Type B pancreatic cell (in vitro differentiated cells): ENCODE data around the gene SETD4. TPM values are rescaled to one million over a fixed set of nuclear protein-coding genes. Genes with fewer than 3 reads are reported as not detected.

ENCODE experiments used
- DNase-seq: peaks from one replicate; pipeline ENCODE4 v3.0.0; 2021; ENCODE audit warnings: mixed read lengths; ENCODE audit not compliant: unreplicated experiment; ENCODE audit errors: extremely low spot score
- H3K27ac Mint-ChIP-seq: 2 replicates; pipeline ENCODE4 v1.8.0; 2021; ENCODE audit warnings: mild to moderate bottlenecking, mixed read lengths
- H3K27me3 Mint-ChIP-seq: 2 replicates; pipeline ENCODE4 v1.8.0; 2021; ENCODE audit warnings: mixed read lengths
- H3K36me3 Mint-ChIP-seq: 2 replicates; pipeline ENCODE4 v1.8.0; 2021; ENCODE audit warnings: mixed read lengths
- H3K4me1 Mint-ChIP-seq: one replicate; pipeline ENCODE4 v1.8.0; 2021; ENCODE audit warnings: mixed read lengths; ENCODE audit not compliant: unreplicated experiment
- H3K4me3 Mint-ChIP-seq: 2 replicates; pipeline ENCODE4 v1.8.0; 2021; ENCODE audit warnings: mild to moderate bottlenecking, mixed read lengths
- H3K9me3 Mint-ChIP-seq: 2 replicates; pipeline ENCODE4 v1.8.0; 2021; ENCODE audit warnings: mixed read lengths
- CTCF ChIP-seq: fragments of 200-600 bp; sonication (generic); conservative IDR thresholded peaks from 2 replicates; pipeline ENCODE4 v1.5.0; 2021; ENCODE audit warnings: antibody characterized with exemption, mild to moderate bottlenecking
- total RNA-seq: library from RNA; stranded (reverse); gene quantifications from 2 replicates; pipeline ENCODE4 v1.2.1, GENCODE V29; 2021; ENCODE audit warnings: low replicate concordance

SETD4 gene
- total RNA-seq, 1 donor from 2014 or later, result 26.4 TPM

DNA sequence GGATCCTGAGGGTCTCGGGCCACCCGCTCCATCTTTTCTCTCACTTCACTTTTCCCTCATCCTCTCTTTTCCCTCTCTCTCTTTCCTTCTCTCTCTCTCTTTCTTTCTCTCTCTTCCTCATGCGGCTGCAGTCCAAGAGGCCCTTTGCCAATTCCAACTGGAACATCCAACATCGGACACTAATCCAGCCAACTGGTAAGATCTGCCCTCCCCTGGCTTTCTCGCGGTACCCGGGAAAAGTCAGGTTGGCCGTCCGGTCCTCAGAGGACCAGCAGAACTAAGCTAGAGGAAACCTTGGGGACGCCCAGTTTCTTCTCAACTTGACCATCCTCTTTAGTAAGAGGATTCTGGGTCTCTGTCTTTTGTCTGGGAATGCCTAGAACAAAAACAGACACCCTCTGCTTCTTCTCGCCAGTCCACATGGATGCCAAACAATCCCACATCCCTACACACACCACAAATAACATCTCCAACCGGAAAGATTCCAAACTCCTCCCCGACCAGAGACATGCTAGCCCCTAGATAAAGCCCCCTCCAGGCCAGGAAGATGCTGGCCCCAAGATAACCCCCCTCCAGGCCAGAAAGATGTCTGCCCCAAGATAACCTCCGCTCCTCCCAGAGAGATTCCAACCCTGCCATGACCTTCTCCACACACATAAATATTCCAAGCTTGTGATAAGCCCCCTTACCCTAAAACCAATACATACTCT, 3.2 kb upstream of the SETD4 start:
- H3K36me3 Mint-ChIP-seq, result no peaks in the 10 kb centered on the region
- peaks cover 4% of the 10 kb centered on the region for H3K4me1 Mint-ChIP-seq
- H3K9me3 Mint-ChIP-seq, result no peaks in the 10 kb centered on the region
- H3K27ac Mint-ChIP-seq, result no peak overlapping the region
- peak overlapping the region; percentile 2 for H3K4me3 Mint-ChIP-seq
- DNase-seq, result no peak
- H3K27me3 Mint-ChIP-seq, result no peaks in the 10 kb centered on the region
- no peak for TF ChIP-seq CTCF

DNA sequence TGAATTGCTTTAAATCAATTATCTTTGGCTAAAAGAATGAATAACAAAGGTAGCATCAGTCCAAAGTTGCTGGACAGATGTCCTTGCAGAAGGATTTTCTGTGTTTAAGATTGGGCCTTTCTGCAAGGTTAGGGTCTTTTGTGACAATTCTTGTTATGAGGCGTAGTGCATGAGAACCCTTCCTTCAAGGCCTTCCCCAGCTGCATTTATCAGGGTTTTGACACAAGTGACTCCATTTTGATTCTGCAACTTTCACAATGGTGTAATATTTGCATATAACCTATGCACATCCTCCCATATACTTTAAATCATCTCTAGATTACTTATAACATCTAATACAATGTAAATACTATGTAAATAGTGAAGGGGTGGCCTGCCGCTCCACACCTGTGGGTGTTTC, 1.1 kb upstream of the SETD4 start:
- H3K4me3 Mint-ChIP-seq, result peak overlapping the region; percentile 97
- no peaks in the 10 kb centered on the region for H3K9me3 Mint-ChIP-seq
- H3K4me1 Mint-ChIP-seq, result peaks cover 12% of the 10 kb centered on the region
- TF ChIP-seq CTCF, result no peak
- no peak overlapping the region for H3K27ac Mint-ChIP-seq
- peaks cover 5% of the 10 kb centered on the region for H3K36me3 Mint-ChIP-seq
- no peak for DNase-seq
- no peaks in the 10 kb centered on the region for H3K27me3 Mint-ChIP-seq

DNA sequence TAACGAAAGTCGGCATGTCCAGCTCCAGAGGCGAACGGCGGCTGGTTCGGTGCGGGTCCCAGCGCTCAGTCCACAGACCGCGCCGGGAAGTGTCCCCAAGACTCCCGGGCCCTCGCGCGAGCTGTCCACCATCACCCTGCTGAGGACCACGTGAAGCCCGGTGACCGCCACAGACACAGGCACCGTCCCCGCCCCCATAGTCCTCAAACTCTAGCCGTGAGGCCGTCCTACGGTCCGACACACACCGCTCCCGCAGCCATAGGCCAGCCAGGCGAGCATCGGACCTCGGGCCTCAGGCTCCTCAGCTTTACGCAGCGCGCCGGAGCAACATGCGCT, 535 bp downstream of the SETD4 start:
- Mint-ChIP-seq H3K9me3 (no peaks in the 10 kb centered on the region), H3K27me3 (no peaks in the 10 kb centered on the region), H3K27ac (peak overlapping the region; percentile 95), H3K36me3 (peaks cover 15% of the 10 kb centered on the region), H3K4me3 (peak overlapping the region; percentile 97), H3K4me1 (peaks cover 8% of the 10 kb centered on the region)
- no peak for DNase-seq
- no peak for TF ChIP-seq CTCF

DNA sequence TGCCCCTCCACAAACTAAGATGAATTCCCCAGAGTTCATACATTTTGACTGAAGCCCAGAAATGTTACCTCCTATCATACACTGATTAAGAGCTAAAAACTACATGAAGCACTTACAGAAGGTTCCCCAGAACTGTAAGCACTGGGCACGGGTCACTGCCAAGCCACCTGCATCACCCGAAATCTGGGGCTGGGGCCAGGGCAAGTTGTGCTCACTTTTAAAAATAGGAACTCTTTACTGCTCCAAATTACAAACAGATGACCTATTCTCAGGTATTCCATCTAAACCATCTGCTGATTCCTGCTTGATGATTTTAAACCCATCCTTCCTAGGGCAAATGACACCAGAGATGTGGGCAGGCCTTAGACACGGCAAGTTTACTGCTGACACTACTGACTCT, 4.8 kb downstream of the SETD4 start:
- peaks cover 21% of the 10 kb centered on the region for H3K36me3 Mint-ChIP-seq
- H3K27ac Mint-ChIP-seq, result no peak overlapping the region
- H3K9me3 Mint-ChIP-seq, result no peaks in the 10 kb centered on the region
- H3K4me3 Mint-ChIP-seq, result no peak overlapping the region
- peaks cover 8% of the 10 kb centered on the region for H3K4me1 Mint-ChIP-seq
- H3K27me3 Mint-ChIP-seq, result no peaks in the 10 kb centered on the region
- no peak for TF ChIP-seq CTCF
- DNase-seq, result no peak

GRCh38 chr21:36053715-36054062, 6.6 kb downstream of the SETD4 start:
- H3K27ac Mint-ChIP-seq, result no peak overlapping the region
- H3K27me3 Mint-ChIP-seq, result no peaks in the 10 kb centered on the region
- no peak for DNase-seq
- TF ChIP-seq CTCF, result no peak
- H3K9me3 Mint-ChIP-seq, result no peaks in the 10 kb centered on the region
- H3K4me1 Mint-ChIP-seq, result peaks cover 8% of the 10 kb centered on the region
- H3K36me3 Mint-ChIP-seq, result peaks cover 37% of the 10 kb centered on the region
- no peak overlapping the region for H3K4me3 Mint-ChIP-seq
